ENCODE measurements around the gene GAK. TPM values are rescaled to one million over a fixed set of nuclear protein-coding genes. Genes with fewer than 3 reads are reported as not detected.

GAK gene
- total and polyA plus RNA-seq, 2 of the 13 experiments (the other 11 are each of a cell fraction or from before 2014, with no cell fraction given): 17.5 to 44.3 TPM

- TF ChIP-seq, protein P1, sequence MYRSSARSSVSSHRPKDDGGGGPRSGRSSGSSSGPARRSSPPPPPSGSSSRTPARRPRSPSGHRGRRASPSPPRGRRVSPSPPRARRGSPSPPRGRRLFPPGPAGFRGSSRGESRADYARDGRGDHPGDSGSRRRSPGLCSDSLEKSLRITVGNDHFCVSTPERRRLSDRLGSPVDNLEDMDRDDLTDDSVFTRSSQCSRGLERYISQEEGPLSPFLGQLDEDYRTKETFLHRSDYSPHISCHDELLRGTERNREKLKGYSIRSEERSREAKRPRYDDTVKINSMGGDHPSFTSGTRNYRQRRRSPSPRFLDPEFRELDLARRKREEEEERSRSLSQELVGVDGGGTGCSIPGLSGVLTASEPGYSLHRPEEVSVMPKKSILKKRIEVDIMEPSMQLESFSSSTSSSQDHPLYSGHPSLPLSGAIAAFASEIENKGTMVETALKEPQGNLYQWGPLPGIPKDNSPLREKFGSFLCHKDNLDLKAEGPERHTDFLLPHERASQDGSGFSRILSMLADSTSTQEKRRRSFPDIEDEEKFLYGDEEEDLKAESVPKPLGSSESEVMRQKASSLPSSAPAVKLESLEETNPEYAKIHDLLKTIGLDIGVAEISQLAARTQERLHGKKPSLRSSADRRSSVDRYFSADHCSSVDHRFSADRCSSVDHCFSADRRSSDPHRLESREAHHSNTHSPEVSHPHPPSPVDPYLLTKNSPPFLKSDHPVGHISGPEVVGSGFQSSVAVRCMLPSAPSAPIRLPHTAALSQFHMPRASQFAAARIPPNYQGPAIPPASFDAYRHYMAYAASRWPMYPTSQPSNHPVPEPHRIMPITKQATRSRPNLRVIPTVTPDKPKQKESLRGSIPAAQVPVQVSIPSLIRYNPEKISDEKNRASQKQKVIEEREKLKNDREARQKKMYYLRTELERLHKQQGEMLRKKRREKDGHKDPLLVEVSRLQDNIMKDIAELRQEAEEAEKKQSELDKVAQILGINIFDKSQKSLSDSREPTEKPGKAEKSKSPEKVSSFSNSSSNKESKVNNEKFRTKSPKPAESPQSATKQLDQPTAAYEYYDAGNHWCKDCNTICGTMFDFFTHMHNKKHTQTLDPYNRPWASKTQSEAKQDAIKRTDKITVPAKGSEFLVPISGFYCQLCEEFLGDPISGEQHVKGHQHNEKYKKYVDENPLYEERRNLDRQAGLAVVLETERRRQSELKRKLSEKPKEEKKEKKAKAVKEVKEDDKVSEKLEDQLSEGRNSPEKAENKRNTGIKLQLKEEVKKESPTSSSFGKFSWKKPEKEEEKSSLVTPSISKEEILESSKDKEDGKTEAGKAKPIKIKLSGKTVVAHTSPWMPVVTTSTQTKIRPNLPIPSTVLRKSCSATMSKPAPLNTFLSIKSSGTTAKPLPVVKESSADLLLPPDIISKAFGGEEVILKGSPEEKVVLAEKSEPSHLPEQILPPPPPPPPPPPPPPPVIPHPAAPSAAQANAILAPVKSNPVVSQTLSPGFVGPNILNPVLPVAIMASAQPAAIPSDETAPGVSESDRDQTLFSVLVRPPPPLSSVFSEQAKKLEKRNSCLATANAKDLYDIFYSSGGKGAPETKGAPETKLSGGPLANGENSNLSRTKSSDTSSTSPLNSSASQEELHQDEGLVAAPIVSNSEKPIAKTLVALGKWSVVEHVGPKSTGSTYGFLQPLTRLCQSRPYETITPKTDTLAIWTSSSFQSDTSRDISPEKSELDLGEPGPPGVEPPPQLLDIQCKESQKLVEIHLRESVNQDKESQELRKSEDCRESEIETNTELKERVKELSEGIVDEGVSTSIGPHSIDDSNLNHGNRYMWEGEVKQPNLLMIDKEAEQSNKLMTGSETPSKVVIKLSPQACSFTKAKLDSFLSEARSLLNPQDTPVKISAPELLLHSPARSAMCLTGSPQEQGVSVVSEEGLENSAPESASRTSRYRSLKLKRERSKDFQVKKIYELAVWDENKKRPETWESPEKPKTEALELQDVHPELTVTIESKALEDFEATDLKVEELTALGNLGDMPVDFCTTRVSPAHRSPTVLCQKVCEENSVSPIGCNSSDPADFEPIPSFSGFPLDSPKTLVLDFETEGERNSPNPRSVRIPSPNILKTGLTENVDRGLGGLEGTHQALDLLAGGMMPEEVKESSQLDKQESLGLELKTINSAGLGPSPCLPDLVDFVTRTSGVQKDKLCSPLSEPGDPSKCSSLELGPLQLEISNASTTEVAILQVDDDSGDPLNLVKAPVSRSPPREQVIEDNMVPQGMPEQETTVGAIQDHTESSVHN (CRISPR knock-in tag; IDR thresholded peaks at IDR 0.05): no peak
- TF ChIP-seq YEATS2 (CRISPR knock-in tag; IDR thresholded peaks at IDR 0.05; ENCODE audit: borderline replicate concordance): peak; percentile 61; the same call in 1 of the 2 replicates
- TF ChIP-seq, protein P2, sequence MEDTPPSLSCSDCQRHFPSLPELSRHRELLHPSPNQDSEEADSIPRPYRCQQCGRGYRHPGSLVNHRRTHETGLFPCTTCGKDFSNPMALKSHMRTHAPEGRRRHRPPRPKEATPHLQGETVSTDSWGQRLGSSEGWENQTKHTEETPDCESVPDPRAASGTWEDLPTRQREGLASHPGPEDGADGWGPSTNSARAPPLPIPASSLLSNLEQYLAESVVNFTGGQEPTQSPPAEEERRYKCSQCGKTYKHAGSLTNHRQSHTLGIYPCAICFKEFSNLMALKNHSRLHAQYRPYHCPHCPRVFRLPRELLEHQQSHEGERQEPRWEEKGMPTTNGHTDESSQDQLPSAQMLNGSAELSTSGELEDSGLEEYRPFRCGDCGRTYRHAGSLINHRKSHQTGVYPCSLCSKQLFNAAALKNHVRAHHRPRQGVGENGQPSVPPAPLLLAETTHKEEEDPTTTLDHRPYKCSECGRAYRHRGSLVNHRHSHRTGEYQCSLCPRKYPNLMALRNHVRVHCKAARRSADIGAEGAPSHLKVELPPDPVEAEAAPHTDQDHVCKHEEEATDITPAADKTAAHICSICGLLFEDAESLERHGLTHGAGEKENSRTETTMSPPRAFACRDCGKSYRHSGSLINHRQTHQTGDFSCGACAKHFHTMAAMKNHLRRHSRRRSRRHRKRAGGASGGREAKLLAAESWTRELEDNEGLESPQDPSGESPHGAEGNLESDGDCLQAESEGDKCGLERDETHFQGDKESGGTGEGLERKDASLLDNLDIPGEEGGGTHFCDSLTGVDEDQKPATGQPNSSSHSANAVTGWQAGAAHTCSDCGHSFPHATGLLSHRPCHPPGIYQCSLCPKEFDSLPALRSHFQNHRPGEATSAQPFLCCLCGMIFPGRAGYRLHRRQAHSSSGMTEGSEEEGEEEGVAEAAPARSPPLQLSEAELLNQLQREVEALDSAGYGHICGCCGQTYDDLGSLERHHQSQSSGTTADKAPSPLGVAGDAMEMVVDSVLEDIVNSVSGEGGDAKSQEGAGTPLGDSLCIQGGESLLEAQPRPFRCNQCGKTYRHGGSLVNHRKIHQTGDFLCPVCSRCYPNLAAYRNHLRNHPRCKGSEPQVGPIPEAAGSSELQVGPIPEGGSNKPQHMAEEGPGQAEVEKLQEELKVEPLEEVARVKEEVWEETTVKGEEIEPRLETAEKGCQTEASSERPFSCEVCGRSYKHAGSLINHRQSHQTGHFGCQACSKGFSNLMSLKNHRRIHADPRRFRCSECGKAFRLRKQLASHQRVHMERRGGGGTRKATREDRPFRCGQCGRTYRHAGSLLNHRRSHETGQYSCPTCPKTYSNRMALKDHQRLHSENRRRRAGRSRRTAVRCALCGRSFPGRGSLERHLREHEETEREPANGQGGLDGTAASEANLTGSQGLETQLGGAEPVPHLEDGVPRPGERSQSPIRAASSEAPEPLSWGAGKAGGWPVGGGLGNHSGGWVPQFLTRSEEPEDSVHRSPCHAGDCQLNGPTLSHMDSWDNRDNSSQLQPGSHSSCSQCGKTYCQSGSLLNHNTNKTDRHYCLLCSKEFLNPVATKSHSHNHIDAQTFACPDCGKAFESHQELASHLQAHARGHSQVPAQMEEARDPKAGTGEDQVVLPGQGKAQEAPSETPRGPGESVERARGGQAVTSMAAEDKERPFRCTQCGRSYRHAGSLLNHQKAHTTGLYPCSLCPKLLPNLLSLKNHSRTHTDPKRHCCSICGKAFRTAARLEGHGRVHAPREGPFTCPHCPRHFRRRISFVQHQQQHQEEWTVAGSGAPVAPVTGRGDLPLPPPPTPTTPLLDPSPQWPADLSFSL (CRISPR knock-in tag; IDR thresholded peaks at IDR 0.05): no peak
- TF ChIP-seq CC2D1A (CRISPR knock-in tag; IDR thresholded peaks at IDR 0.05): 0 out of 2 replicates have a peak, but pooled peaks have one; percentile 24
- TF ChIP-seq ZNF230 (CRISPR knock-in tag; IDR thresholded peaks at IDR 0.05): no peak; the same call in 1 of the 2 replicates
- peak; percentile 60; the same call in 1 of the 2 replicates for TF ChIP-seq ZNF768 (CRISPR knock-in tag; IDR thresholded peaks at IDR 0.05)
- peak; percentile 27; the same call in 1 of the 2 replicates for TF ChIP-seq FOSL2 (CRISPR knock-in tag; IDR thresholded peaks at IDR 0.05)
- TF ChIP-seq, protein P3, sequence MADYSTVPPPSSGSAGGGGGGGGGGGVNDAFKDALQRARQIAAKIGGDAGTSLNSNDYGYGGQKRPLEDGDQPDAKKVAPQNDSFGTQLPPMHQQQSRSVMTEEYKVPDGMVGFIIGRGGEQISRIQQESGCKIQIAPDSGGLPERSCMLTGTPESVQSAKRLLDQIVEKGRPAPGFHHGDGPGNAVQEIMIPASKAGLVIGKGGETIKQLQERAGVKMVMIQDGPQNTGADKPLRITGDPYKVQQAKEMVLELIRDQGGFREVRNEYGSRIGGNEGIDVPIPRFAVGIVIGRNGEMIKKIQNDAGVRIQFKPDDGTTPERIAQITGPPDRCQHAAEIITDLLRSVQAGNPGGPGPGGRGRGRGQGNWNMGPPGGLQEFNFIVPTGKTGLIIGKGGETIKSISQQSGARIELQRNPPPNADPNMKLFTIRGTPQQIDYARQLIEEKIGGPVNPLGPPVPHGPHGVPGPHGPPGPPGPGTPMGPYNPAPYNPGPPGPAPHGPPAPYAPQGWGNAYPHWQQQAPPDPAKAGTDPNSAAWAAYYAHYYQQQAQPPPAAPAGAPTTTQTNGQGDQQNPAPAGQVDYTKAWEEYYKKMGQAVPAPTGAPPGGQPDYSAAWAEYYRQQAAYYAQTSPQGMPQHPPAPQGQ (CRISPR knock-in tag; IDR thresholded peaks at IDR 0.05; ENCODE audit: borderline replicate concordance): no peak
- no peak for TF ChIP-seq NFIC (IDR thresholded peaks at IDR 0.05; ENCODE audit: low read length)
- peak; percentile 50; the same call in 1 of the 2 replicates for TF ChIP-seq IRF2 (CRISPR knock-in tag; IDR thresholded peaks at IDR 0.05)
- TF ChIP-seq SKI (IDR thresholded peaks at IDR 0.05; ENCODE audit: partially characterized antibody): peak; percentile 59
- no peak for TF ChIP-seq XRCC5 (optimal IDR thresholded peaks at IDR 0.05; ENCODE audit: low read length)
Measured at GRCh38 chr4:931960-932712, at the start of gene GAK, which contains the start of gene TMEM175 (continued).
